A673 (cell line): ENCODE results near the gene SCRN1. TPM values are rescaled to one million over a fixed set of nuclear protein-coding genes. Genes with fewer than 3 reads are reported as not detected.

Experiments
- BruUV-seq: library from RNA; stranded (reverse); fragments of 400-500 nt; replicated peaks from 2 replicates; lab custom pipeline; 2021; lab: Mats Ljungman, UMichigan
- CTCF ChIA-PET: fragments of 300-600 bp; sonication (Branson Sonifier 250); formaldehyde crosslinking; loops from one replicate; lab custom pipeline; 2022; ENCODE audit warnings: antibody characterized with exemption; lab: Charles Lee
- POLR2A ChIA-PET: fragments of 300-600 bp; sonication (Branson Sonifier 250); formaldehyde crosslinking; loops from one replicate; lab custom pipeline; 2022; ENCODE audit warnings: antibody characterized with exemption; ENCODE audit not compliant: low non-redundant PET; lab: Charles Lee
- DNase-seq: peaks from one replicate; pipeline ENCODE4 v3.0.0-alpha.2; 2015; ENCODE audit warnings: low spot score
- H3K27ac ChIP-seq: fragments of 200-600 bp; sonication (generic); 2 replicates; pipeline ENCODE4 v1.5.1; 2016; ENCODE audit warnings: mixed run types, low read depth, mild to moderate bottlenecking, mixed read lengths, antibody characterized with exemption, low read length; ENCODE audit not compliant: poor library complexity, severe bottlenecking
- H3K27me3 ChIP-seq: fragments of 200-600 bp; sonication (generic); replicated peaks from 2 replicates; pipeline ENCODE4 v1.6.1; 2017; ENCODE audit warnings: mixed run types, low read depth, mild to moderate bottlenecking, mixed read lengths, antibody characterized with exemption, low read length; ENCODE audit not compliant: insufficient read depth, poor library complexity
- H3K36me3 ChIP-seq: fragments of 200-600 bp; sonication (generic); 2 replicates; pipeline ENCODE4 v1.6.1; 2016; ENCODE audit warnings: mixed run types, mild to moderate bottlenecking, mixed read lengths, antibody characterized with exemption, low read length; ENCODE audit not compliant: insufficient read depth, poor library complexity, severe bottlenecking
- H3K4me1 ChIP-seq: fragments of 200-600 bp; sonication (generic); 2 replicates; pipeline ENCODE4 v1.6.1; 2017; ENCODE audit warnings: mixed run types, mild to moderate bottlenecking, mixed read lengths, antibody characterized with exemption, low read length; ENCODE audit not compliant: insufficient read depth, poor library complexity, severe bottlenecking
- H3K4me3 ChIP-seq: fragments of 200-600 bp; sonication (generic); 2 replicates; pipeline ENCODE4 v1.5.1; 2016; ENCODE audit warnings: low read depth, mixed run types, mild to moderate bottlenecking, mixed read lengths, low read length; ENCODE audit not compliant: poor library complexity, severe bottlenecking
- H3K9me3 ChIP-seq: fragments of 200-600 bp; sonication (generic); 2 replicates; pipeline ENCODE4 v1.6.1; 2016; ENCODE audit warnings: mixed run types, low read depth, mild to moderate bottlenecking, mixed read lengths, antibody characterized with exemption, low read length; ENCODE audit not compliant: poor library complexity, severe bottlenecking
- EZH2 ChIP-seq: fragments of 200-600 bp; sonication (generic); IDR thresholded peaks from 2 replicates; pipeline ENCODE4 v1.6.1; 2017; ENCODE audit warnings: borderline replicate concordance, low read depth, mild to moderate bottlenecking, mixed read lengths, antibody characterized with exemption, low read length; ENCODE audit not compliant: poor library complexity, severe bottlenecking
- intact Hi-C: fragments of 100-400 bp; cut with micrococcal nuclease; formaldehyde crosslinking; loops from one replicate; pipeline ENCODE4 v1.10.0; 2022; ENCODE audit not compliant: unreplicated experiment
- total RNA-seq: library from RNA; stranded (reverse); gene quantifications from 2 replicates; pipeline ENCODE4 v1.2.3, GENCODE V29; 2021
- TF ChIP-seq, protein P1 (sequence below): fragments of 300-800, 200-600 bp; sonication (generic); conservative IDR thresholded peaks from 2 replicates; pipeline ENCODE4 v1.5.1; 2017; ENCODE audit warnings: low read depth, mild to moderate bottlenecking, antibody characterized with exemption, low read length, moderate library complexity, mixed read lengths

SCRN1 gene
- total RNA-seq, 1 experiment from 2014 or later: 83.9 TPM

DNA sequence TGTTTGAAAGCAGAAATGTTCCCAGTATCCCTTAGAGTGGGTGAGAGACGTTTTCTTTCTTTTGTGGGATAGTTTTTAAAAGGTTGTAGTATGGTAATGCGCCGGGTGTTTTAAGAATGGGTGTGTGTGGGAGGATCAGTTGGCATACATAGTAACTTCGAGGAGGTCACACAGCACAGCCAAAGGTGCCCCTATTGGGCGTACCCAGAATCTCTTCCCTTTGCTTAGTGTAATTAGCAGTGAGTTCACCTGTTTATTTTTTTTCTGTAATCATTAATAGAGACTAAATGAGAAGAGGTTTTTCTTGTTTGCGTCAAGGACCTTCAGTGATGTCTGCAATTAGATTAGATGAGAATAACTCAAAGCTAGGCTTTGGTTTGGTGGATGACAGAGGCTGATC is 40.1 kb upstream of the SCRN1 start:
- intact Hi-C loops: no loop called here
- H3K9me3 ChIP-seq: no peaks in the 10 kb centered on the region
- CTCF ChIA-PET: no interaction called here
- BruUV-seq: TSS peak; percentile 39
- POLR2A ChIA-PET: no interaction called here
- peak overlapping the region; percentile 92 for H3K4me3 ChIP-seq
- no peaks in the 10 kb centered on the region for H3K36me3 ChIP-seq
- H3K27me3 ChIP-seq: no peaks in the 10 kb centered on the region
- no peak overlapping the region for H3K27ac ChIP-seq
- H3K4me1 ChIP-seq: peaks cover 12% of the 10 kb centered on the region
- no peak for DNase-seq
- TF ChIP-seq EZH2: no peak
- TF ChIP-seq, protein P1, sequence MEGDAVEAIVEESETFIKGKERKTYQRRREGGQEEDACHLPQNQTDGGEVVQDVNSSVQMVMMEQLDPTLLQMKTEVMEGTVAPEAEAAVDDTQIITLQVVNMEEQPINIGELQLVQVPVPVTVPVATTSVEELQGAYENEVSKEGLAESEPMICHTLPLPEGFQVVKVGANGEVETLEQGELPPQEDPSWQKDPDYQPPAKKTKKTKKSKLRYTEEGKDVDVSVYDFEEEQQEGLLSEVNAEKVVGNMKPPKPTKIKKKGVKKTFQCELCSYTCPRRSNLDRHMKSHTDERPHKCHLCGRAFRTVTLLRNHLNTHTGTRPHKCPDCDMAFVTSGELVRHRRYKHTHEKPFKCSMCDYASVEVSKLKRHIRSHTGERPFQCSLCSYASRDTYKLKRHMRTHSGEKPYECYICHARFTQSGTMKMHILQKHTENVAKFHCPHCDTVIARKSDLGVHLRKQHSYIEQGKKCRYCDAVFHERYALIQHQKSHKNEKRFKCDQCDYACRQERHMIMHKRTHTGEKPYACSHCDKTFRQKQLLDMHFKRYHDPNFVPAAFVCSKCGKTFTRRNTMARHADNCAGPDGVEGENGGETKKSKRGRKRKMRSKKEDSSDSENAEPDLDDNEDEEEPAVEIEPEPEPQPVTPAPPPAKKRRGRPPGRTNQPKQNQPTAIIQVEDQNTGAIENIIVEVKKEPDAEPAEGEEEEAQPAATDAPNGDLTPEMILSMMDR: no peak

DNA sequence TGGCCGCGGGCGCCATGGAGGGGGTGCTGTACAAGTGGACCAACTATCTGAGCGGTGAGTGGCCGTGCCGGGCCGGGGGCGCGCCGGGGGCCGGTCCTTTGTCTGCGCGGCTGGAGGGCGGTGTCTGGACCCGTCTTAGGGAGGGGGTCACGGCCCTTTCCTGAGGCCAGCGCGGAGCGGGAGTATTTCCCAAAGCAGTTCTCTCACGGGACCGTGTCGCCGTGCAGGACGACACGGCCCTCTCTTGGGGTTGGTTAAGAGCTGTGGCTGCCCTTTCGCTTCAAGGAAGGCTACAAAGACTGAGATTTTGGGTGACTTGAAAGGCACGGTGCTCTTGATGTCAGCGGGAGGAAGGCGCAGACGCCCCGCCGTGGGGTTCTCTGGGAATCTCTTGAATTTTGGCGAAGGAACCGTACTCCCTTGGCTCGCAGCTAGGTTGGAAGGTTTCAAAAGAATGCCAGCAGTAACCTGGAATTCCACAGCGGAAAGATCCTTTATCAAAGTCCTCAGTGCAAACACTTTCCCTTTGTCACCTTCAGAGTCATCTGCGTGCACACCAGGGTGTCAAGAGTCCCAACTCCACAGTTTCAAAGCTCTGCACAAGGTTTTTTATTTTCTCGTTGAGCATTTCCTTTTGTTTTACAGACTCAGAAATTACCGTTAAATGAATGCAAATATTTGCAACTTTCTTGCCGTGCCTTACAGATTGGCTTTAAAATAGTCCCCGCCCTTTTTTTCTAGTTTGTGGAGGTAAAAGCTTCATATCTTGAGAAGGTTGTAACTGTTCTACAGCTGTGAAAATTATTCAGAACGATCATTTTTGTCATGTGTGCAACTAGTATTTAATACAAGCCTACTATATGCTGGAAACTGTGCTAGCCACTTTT is 39.4 kb upstream of the SCRN1 start:
- peak overlapping the region; percentile 81 for H3K27ac ChIP-seq
- BruUV-seq: no TSS peak
- CTCF ChIA-PET: no interaction called here
- TF ChIP-seq, protein P1: no peak
- no peak for TF ChIP-seq EZH2
- intact Hi-C loops: no loop called here
- POLR2A ChIA-PET: no interaction called here
- peak overlapping the region; percentile 92 for H3K4me3 ChIP-seq
- H3K9me3 ChIP-seq: no peaks in the 10 kb centered on the region
- H3K27me3 ChIP-seq: no peaks in the 10 kb centered on the region
- H3K4me1 ChIP-seq: peaks cover 12% of the 10 kb centered on the region
- peak; percentile 62 for DNase-seq
- H3K36me3 ChIP-seq: no peaks in the 10 kb centered on the region

DNA sequence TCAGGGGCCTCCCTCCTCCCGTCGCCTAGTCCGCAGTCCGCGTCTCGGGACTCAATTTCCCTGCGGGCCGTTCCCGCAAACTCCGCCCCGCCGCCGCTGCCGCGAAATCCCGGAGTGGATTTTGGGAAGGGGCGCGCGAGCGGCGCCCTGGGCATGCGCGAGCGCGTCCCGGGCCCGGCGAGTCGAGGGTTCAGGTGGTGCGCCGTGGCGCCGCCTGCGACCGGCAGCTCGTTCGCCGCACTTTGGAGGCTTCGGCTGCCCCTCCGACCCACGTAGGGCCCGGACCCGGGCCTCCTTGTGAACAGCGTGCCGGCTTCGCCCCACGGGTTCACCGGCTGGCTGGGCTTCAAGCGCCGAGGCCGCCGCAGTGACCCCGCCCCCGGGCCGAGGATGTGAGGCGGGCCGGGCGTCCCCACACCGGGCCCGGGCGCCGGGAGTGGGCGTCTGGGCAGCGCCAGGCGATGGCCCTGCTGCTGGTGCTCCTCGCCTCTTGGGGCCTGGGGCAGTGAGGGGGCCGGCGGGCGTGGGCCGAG is 38.7 kb upstream of the SCRN1 start, which contains the start of gene PLEKHA8:
PLEKHA8 (plus strand) TSS at position 197 of the 533 bp plus-strand sequence. CDS start 351 bp downstream, outside the sequence.
- Histone ChIP-seq H3K9me3 (no peaks in the 10 kb centered on the region), H3K27me3 (no peaks in the 10 kb centered on the region), H3K4me1 (peaks cover 14% of the 10 kb centered on the region), H3K36me3 (no peaks in the 10 kb centered on the region), H3K4me3 (peak within 1 kb of the TSS; percentile 92), H3K27ac (peak within 1 kb of the TSS; percentile 81)
- TF ChIP-seq, protein P1: no peak
- TF ChIP-seq EZH2: no peak
- peak; percentile 94 for DNase-seq
- intact Hi-C loops: no loop called here
- CTCF ChIA-PET: no interaction called here
- no TSS peak for BruUV-seq
- POLR2A ChIA-PET: no interaction called here
